Liver (tissue), 3 donors: ENCODE data around the gene PLD4.

Experiments
- GABPA ChIP-seq, 2 donors: IDR thresholded peaks in 1 of 2; conservative IDR thresholded peaks in 1 of 2; 2 replicates each; pipeline ENCODE4 v1.6.1; 2016; ENCODE audit warnings: antibody characterized with exemption in 2 of 2, mild to moderate bottlenecking in 1 of 2, moderate library complexity in 1 of 2
- JUND ChIP-seq, 2 donors: IDR thresholded peaks; 2 replicates each; pipeline ENCODE4 v1.6.1; 2016; ENCODE audit warnings: antibody characterized with exemption in 2 of 2
- TF ChIP-seq, protein P1 (sequence below): fragments of 150-350 bp; IDR thresholded peaks from 2 replicates; pipeline ENCODE4 v1.5.1; 2017; ENCODE audit warnings: improper control_type of control experiment, low read depth, low read length; ENCODE audit not compliant: missing input control
- TF ChIP-seq, protein P2 (sequence below): IDR thresholded peaks from 2 replicates; pipeline ENCODE4 v1.6.1; 2016; ENCODE audit warnings: antibody characterized with exemption
- donor health status: healthy.
- donor health status: healthy.

DNA sequence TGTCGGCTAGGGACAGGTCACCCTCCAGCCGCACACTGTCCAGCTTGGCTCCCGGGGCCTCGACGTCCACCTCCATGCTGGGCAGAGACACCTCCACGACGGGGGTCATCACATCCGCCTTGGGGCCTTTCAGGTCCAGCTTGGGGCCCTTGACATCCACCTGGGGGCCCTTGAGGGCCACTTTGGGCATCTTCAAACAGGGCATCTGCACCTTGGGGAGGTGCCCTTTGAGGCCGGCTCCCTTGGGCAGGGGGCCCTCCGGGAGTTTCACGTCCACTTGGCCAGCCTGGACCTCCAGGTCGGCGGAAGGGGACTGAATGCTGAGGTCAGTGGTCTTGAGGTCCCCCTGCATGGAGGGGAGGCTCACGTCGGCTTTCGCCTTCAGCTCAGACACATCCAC, 17.9 kb downstream of the PLD4 start:
- no peak for TF ChIP-seq JUND (IDR thresholded peaks at IDR 0.05)
- no peak for TF ChIP-seq GABPA (IDR thresholded peaks at IDR 0.05 in 1 of 2, conservative IDR thresholded peaks at IDR 0.05 in 1 of 2)
- TF ChIP-seq, protein P1, sequence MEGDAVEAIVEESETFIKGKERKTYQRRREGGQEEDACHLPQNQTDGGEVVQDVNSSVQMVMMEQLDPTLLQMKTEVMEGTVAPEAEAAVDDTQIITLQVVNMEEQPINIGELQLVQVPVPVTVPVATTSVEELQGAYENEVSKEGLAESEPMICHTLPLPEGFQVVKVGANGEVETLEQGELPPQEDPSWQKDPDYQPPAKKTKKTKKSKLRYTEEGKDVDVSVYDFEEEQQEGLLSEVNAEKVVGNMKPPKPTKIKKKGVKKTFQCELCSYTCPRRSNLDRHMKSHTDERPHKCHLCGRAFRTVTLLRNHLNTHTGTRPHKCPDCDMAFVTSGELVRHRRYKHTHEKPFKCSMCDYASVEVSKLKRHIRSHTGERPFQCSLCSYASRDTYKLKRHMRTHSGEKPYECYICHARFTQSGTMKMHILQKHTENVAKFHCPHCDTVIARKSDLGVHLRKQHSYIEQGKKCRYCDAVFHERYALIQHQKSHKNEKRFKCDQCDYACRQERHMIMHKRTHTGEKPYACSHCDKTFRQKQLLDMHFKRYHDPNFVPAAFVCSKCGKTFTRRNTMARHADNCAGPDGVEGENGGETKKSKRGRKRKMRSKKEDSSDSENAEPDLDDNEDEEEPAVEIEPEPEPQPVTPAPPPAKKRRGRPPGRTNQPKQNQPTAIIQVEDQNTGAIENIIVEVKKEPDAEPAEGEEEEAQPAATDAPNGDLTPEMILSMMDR, result no peak
- TF ChIP-seq, protein P2, sequence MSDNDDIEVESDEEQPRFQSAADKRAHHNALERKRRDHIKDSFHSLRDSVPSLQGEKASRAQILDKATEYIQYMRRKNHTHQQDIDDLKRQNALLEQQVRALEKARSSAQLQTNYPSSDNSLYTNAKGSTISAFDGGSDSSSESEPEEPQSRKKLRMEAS, result no peak
